ENCODE data around the gene USP37. TPM values are rescaled to one million over a fixed set of nuclear protein-coding genes. Genes with fewer than 3 reads are reported as not detected.
"Not testable (repeated sequence)": the region's sequence is repeated elsewhere in the genome, so short reads cannot be mapped to it uniquely, and the experiment has no call there.

USP37 gene
- polyA plus RNA-seq, 1 of the 3 experiments (the other 2 are of a cell fraction), result 0.95 TPM

DNA sequence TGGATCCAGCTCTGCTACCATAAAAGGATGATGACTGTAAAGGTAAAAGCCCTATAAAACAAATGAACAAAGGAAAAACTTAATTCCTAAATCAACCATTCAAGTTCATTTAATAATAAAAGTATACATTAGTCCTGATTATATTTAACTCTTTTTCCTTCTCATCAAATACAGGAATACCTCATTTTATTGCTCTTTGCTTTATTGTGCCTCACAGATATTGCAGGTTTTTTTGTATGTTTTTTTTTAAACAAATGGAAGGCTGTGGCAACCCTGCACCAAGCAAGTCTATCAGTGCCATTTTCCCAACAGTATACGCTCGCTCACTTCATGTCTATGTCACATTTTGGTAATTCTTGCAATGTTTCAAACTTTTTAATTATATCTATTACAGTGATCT, 38.2 kb downstream of the USP37 start:
- Histone ChIP-seq H3K9ac (no peak overlapping the region), H3K36me3 (replicated peaks in 1 of 2; ENCODE audit: control insufficient read depth in 1 of 2, insufficient read depth in 2 of 2, low read length in 1 of 2) (peaks cover 32 to 59% of the 10 kb centered on the region in 2 experiments), H3K4me2 (no peak overlapping the region), H3F3A (replicated peaks; ENCODE audit: insufficient read depth) (peaks cover 3% of the 10 kb centered on the region), H3K27ac (ENCODE audit: low read depth in 2 of 2, low read length in 1 of 2) (no peak overlapping the region), H3K79me2 (ENCODE audit: insufficient read depth) (no peaks in the 10 kb centered on the region), H3K4me1 (ENCODE audit: control insufficient read depth in 1 of 2, insufficient read depth in 2 of 2, low read depth in 1 of 2, low read length in 1 of 2) (no peaks in the 10 kb centered on the region), H2AFZ (ENCODE audit: low read depth) (no peak overlapping the region), H3K9me2 (no peaks in the 10 kb centered on the region), H3K27me3 (ENCODE audit: insufficient read depth) (no peaks in the 10 kb centered on the region), H3K4me3 (ENCODE audit: low read depth in 2 of 2, low read length in 1 of 2) (no peak overlapping the region), H4K20me1 (ENCODE audit: insufficient read depth) (no peaks in the 10 kb centered on the region), H3K9me3 (no peaks in the 10 kb centered on the region)
- TF ChIP-seq EZH2phosphoT487 (IDR thresholded peaks at IDR 0.05; ENCODE audit: borderline replicate concordance, low read depth) (no peak), FOXM1 (IDR thresholded peaks at IDR 0.05; ENCODE audit: low read depth) (no peak), POLR2AphosphoS5 (IDR thresholded peaks at IDR 0.05; ENCODE audit: low read depth, low read length) (no peak), RFX5 (IDR thresholded peaks at IDR 0.05; ENCODE audit: low read length) (no peak), ELF1 (IDR thresholded peaks at IDR 0.05) (no peak), MXI1 (IDR thresholded peaks at IDR 0.05; ENCODE audit: low read depth, low read length) (no peak), RXRA (IDR thresholded peaks at IDR 0.05; ENCODE audit: borderline replicate concordance, low read depth) (no peak), TCF12 (IDR thresholded peaks at IDR 0.05) (no peak), NFIC (IDR thresholded peaks at IDR 0.05; ENCODE audit: borderline replicate concordance) (no peak), RCOR1 (IDR thresholded peaks at IDR 0.05; ENCODE audit: low read length) (no peak), TEAD4 (IDR thresholded peaks at IDR 0.05; ENCODE audit: borderline replicate concordance, insufficient read depth) (no peak), GABPA (IDR thresholded peaks at IDR 0.05; ENCODE audit: low read depth) (no peak), NRF1 (IDR thresholded peaks at IDR 0.05; ENCODE audit: low read depth, low read length) (no peak), MEF2A (IDR thresholded peaks at IDR 0.05; ENCODE audit: borderline replicate concordance, low read depth) (no peak), EP300 (IDR thresholded peaks at IDR 0.05; ENCODE audit: borderline replicate concordance in 1 of 2, low read depth in 1 of 2, low read length in 1 of 2) (no peak)
- TF ChIP-seq, protein P1, sequence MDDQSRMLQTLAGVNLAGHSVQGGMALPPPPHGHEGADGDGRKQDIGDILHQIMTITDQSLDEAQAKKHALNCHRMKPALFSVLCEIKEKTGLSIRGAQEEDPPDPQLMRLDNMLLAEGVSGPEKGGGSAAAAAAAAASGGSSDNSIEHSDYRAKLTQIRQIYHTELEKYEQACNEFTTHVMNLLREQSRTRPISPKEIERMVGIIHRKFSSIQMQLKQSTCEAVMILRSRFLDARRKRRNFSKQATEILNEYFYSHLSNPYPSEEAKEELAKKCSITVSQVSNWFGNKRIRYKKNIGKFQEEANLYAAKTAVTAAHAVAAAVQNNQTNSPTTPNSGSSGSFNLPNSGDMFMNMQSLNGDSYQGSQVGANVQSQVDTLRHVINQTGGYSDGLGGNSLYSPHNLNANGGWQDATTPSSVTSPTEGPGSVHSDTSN (IDR thresholded peaks at IDR 0.05), result no peak
- TF ChIP-seq, protein P2, sequence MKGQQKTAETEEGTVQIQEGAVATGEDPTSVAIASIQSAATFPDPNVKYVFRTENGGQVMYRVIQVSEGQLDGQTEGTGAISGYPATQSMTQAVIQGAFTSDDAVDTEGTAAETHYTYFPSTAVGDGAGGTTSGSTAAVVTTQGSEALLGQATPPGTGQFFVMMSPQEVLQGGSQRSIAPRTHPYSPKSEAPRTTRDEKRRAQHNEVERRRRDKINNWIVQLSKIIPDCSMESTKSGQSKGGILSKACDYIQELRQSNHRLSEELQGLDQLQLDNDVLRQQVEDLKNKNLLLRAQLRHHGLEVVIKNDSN (IDR thresholded peaks at IDR 0.05; ENCODE audit: borderline replicate concordance, low read depth), result no peak
- TF ChIP-seq, protein P3, sequence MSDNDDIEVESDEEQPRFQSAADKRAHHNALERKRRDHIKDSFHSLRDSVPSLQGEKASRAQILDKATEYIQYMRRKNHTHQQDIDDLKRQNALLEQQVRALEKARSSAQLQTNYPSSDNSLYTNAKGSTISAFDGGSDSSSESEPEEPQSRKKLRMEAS (IDR thresholded peaks at IDR 0.05; ENCODE audit: low read depth), result no peak
- TF ChIP-seq, protein P4, sequence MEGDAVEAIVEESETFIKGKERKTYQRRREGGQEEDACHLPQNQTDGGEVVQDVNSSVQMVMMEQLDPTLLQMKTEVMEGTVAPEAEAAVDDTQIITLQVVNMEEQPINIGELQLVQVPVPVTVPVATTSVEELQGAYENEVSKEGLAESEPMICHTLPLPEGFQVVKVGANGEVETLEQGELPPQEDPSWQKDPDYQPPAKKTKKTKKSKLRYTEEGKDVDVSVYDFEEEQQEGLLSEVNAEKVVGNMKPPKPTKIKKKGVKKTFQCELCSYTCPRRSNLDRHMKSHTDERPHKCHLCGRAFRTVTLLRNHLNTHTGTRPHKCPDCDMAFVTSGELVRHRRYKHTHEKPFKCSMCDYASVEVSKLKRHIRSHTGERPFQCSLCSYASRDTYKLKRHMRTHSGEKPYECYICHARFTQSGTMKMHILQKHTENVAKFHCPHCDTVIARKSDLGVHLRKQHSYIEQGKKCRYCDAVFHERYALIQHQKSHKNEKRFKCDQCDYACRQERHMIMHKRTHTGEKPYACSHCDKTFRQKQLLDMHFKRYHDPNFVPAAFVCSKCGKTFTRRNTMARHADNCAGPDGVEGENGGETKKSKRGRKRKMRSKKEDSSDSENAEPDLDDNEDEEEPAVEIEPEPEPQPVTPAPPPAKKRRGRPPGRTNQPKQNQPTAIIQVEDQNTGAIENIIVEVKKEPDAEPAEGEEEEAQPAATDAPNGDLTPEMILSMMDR (IDR thresholded peaks at IDR 0.05), result no peak
- TF ChIP-seq, protein P5, sequence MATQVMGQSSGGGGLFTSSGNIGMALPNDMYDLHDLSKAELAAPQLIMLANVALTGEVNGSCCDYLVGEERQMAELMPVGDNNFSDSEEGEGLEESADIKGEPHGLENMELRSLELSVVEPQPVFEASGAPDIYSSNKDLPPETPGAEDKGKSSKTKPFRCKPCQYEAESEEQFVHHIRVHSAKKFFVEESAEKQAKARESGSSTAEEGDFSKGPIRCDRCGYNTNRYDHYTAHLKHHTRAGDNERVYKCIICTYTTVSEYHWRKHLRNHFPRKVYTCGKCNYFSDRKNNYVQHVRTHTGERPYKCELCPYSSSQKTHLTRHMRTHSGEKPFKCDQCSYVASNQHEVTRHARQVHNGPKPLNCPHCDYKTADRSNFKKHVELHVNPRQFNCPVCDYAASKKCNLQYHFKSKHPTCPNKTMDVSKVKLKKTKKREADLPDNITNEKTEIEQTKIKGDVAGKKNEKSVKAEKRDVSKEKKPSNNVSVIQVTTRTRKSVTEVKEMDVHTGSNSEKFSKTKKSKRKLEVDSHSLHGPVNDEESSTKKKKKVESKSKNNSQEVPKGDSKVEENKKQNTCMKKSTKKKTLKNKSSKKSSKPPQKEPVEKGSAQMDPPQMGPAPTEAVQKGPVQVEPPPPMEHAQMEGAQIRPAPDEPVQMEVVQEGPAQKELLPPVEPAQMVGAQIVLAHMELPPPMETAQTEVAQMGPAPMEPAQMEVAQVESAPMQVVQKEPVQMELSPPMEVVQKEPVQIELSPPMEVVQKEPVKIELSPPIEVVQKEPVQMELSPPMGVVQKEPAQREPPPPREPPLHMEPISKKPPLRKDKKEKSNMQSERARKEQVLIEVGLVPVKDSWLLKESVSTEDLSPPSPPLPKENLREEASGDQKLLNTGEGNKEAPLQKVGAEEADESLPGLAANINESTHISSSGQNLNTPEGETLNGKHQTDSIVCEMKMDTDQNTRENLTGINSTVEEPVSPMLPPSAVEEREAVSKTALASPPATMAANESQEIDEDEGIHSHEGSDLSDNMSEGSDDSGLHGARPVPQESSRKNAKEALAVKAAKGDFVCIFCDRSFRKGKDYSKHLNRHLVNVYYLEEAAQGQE (IDR thresholded peaks at IDR 0.05; ENCODE audit: low read depth, low read length), result no peak
- ChIA-PET POLR2A (no interaction called here), CTCF (interaction anchor here (1.1 kb wide), 1 partner anchor 180 kb away, joined by 3 read pairs; no protein-coding TSS in a partner anchor)
- WGBS (ENCODE audit: low lambda C conversion rate), result 92% methylated on average over 2 of the region's 2 CpGs
- DNase-seq, result no peak

DNA sequence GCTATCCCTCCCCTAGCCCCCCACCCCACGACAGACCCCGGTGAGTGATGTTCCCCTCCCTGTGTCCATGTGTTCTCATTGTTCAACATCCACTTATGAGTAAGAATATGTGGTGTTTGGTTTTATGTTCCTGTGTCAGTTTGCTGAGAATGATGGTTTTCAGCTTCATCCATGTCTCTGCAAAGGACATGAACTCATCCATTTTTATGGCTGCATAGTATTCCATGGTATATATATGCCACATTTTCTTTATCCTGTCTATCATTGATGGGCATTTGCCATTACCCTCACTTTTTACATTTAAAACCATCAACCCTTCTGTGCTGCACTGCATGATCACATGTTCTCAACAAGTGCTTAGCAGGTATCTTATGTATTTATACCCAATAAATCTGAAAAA, 39.7 kb downstream of the USP37 start:
- H3K9ac ChIP-seq, POLR2A ChIA-PET: not testable (repeated sequence)
- WGBS (ENCODE audit: low lambda C conversion rate), result 93% methylated on average over 2 of the region's 2 CpGs

More for the DNA sequence above, 39.7 kb downstream of the USP37 start:
- H3K9me3 ChIP-seq; H3K4me3 ChIP-seq (ENCODE audit: low read depth in 2 of 2, low read length in 1 of 2); H3K27me3 ChIP-seq (ENCODE audit: insufficient read depth); H3F3A ChIP-seq (replicated peaks; ENCODE audit: insufficient read depth); H3K4me2 ChIP-seq; H3K9me2 ChIP-seq; H4K20me1 ChIP-seq (ENCODE audit: insufficient read depth); H3K27ac ChIP-seq (ENCODE audit: low read depth in 2 of 2, low read length in 1 of 2); H3K4me1 ChIP-seq (ENCODE audit: control insufficient read depth in 1 of 2, insufficient read depth in 2 of 2, low read depth in 1 of 2, low read length in 1 of 2); H2AFZ ChIP-seq (ENCODE audit: low read depth); DNase-seq; H3K79me2 ChIP-seq (ENCODE audit: insufficient read depth): not testable (repeated sequence)
- CTCF ChIA-PET, result interaction anchor here (0.8 to 1.0 kb wide), 2 partner anchors 15 to 51 kb away, joined by 3 read pairs; no protein-coding TSS in a partner anchor
- peaks cover 28 to 62% of the 10 kb centered on the region in 2 experiments for H3K36me3 ChIP-seq (replicated peaks in 1 of 2; ENCODE audit: control insufficient read depth in 1 of 2, insufficient read depth in 2 of 2, low read length in 1 of 2)
